Activated CD4-positive, alpha-beta T cell treated with anti-CD3 and anti-CD28 coated beads, Interleukin-2, amount 50 U/mL, for 1 hour (primary cell): ENCODE data around the gene POU3F1.

Source experiments
- DNase-seq: peaks from one replicate; pipeline ENCODE4 v3.0.0-alpha.2; 2020

Gene POU3F1

DNA sequence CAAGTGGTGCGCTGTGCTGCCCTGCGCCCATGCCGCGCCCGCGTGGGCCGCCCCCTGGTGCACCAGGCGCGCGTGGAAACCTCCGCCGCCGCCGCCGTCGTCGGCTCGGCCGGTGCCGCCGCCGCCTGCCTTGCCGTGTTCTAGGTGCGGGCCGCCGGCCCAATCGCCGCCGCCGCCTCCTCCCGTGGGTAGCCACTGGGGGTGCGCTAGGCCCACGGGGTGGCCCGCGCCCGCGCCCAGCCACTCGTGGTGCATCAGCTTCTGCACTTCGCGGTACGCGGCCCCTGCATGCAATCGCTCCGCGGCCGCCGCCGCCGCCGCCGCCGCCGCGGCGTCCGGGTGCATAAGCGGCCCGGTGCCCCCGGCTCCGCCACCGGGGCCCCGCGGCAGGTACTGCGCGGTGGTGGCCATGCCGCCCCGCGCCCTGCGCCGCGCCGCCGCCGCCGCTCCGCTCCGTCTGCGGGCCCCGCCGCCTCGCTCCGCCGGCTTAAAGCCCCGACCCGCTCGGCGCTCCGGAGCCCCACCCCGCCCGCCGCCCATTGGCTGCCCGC lies at the start of gene POU3F1:
Gene POU3F1, minus strand, starts transcription at position 461 of the 551 bp plus-strand sequence. Its CDS starts 50 bp downstream, at position 411.
- no peak for DNase-seq

DNA sequence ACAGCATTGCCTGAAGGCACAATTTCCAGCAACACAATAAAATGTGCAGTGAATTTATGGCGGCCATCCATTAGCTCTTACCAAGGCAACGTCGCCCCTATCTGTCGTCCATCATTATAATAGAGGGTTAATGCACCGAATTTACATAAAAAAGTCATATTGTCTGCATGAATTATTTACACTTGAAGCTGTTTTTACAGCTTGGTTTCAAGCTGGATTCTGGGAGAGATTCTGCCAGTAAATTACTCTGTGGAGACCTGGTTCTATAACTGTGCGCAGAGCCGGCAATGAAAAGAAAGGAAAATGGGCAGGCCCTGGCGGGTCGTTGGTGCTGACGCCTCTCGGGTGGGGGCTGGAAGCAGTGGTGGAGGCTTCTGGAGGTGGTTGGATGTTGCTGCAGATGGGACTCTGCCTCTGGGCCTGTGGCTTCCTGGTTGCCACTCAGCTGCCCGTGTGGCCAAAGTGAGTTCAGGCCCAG lies 48.9 kb upstream of the POU3F1 start:
- no peak for DNase-seq

DNA sequence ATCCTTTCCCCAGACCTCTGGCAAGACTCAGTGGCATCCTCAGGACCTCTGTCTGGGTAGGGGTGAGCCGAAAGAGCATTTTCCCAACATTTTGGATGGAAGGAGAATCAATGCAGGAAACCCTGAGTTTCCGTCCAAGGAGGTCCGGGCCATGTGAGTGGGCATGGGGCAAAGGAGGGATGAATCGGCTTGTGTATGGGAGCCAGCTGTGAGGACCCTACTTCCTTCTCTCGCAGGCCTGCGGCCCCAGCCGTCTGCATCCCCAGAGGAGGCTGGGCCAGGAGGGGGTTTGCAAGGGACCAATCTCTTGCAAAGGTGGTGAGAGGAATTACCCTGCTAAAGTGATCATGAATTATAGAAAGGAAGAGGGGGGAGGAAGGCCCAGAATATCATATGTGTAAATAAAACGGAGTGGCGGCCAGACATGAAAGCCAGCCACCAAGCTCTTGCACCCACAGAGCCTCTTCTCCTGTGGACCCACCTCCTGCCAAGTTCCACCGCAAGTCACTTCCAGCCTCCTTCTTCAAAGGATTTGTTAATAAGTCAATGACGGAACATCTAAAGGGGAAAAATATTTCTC lies 48.2 kb upstream of the POU3F1 start:
- DNase-seq: no peak

GRCh38 chr1:38093569-38094520 lies 47.3 kb upstream of the POU3F1 start:
- DNase-seq: no peak

GRCh38 chr1:38092256-38092655 lies 45.7 kb upstream of the POU3F1 start:
- DNase-seq: no peak

DNA sequence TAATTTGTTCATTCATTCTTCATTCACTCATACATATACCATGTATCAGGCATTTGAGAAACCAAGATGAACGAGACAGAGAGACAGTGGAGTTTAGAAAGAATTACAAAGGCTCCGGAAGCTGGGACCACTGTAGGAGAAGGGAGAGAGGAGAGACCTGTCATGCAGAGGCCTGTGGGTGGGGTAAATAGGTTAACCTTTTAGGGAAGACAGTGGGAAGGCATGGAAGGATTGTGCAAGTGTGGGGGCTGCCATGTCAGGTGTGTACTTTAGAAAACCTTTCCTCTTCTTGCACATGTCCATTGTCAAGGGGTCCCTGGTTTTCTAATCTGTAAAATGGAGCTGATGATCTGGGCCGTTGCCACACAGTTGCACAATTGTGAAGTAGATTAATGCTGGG lies 44.2 kb upstream of the POU3F1 start:
- no peak for DNase-seq

DNA sequence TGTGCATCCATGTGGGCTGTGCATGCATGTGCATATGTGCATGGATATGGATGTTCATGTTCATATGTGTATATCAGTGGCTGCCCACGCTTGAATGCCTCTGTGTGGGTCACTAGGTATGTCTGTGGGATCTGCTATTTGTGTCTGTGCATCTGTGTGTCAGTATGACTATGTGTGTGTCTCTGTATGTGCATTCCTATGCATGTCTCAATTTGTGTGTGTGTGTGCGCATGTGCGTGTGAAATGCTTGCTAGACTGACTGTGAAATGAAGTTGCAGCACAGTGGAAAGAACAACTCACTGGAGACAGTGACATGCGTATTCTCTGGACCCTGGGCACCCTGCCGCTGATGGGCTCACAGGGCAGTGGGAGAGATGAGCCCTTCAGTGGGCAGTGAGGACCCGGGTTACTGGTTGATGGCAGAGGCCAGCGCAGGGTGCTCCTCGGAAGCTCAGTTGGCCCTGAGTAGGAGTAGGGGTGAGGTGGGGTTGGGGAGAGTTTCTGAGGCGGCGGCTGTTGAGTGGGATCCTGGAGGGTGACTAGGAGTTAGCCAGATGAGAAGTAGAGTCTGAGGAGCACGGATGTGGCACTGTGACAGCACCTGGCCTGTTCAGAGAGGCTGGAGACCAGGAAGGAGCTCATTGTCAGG lies 43.2 kb upstream of the POU3F1 start:
- no peak for DNase-seq

GRCh38 chr1:38088791-38089190 lies 42.2 kb upstream of the POU3F1 start:
- no peak for DNase-seq

- DNase-seq: no peak
These were observed 41.8 kb upstream of the POU3F1 start for GRCh38 chr1:38088366-38088765.

DNA sequence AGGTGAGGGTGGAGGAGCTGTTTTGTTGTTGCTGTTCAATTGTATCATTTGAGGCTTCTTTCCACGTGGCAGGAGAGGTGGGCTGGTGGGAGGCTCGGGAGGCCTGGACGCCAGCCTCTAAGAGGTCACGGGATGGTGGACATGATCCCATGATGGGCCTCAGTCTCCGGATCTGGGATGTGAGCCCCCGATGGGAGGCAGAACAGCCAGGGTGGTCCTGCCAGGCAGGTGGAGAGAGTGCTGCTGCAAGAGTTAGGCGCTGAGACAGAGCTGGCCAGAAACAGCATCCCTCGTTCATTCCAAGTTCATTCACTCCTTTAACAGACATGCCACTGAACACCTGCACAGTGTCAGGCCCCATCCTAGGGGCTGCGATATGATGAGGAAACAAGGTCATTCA lies 41.1 kb upstream of the POU3F1 start:
- no peak for DNase-seq

DNA sequence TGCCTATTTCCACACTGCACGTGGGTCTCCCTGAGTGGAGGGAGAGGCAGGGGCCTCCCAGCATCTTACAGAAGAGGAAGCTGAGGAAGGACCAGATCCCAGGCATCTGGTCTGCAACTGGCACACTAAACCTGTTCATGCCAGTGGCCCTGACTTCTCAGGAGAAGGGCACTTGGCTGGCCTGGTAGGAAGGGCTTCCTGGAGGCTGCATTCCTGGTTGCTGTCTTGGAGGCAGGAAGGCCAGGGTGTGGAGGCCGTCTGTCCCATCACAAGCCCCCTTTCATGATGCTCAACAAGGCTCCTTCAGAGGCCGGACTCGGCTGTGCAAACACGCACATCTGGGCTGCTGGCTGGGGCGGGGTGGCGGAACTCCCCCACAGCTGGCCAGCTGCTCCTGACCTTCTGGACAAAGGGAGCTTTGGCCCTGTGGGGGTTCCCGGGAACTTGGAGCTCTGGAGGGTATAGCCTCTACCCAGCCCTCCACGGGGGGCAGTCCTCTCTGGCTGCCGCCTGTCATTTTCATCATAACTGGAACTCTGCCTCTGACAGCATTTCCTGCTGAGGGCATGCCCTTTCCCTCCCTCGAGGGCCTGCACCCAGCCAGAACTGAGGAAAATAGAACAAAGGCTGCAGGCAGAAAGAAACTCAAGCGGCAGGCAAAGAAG lies 39.2 kb upstream of the POU3F1 start:
- DNase-seq: no peak

DNA sequence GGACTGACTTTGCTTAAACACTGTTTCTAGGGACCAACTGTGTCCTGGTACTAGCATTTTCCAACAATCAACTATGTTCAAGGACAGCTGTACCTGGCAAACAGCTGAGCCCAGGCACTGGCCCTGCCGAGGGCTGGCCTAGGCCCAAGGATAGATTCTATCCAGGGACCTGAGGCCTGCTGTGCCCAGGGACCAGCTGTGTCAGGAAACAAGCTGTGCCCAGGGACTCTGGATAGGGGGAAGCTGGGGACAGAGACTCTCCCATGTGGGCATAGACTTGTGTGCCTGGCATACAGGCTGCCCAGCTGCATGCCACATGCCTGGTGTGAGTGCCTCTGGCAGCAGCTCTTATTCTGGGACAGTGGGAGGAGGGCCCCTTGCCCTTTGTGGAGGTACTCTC lies 38.1 kb upstream of the POU3F1 start:
- DNase-seq: no peak

GRCh38 chr1:38084113-38084512 lies 37.5 kb upstream of the POU3F1 start:
- DNase-seq: no peak

DNA sequence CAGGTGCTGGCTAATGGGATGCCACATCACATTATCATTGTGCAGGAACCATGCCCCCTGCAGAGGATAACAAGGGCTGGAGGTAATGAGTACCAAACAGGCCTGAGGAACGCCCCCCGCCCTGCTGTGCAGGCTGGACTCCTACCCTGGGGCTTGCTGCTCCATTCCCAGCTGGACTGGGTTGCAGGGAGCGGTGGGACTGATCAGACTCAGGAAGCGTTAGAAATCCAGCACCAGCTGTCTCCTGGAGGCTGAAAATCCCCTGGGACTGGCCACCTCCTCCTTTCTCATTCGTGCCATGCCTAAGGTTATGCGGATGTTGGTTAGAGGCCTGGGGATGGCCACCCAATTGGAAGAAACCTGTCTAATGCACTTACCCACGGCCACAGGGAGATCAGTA lies 36.9 kb upstream of the POU3F1 start:
- no peak for DNase-seq

GRCh38 chr1:38082769-38083263 lies 36.2 kb upstream of the POU3F1 start:
- no peak for DNase-seq

GRCh38 chr1:38079019-38079418 lies 32.4 kb upstream of the POU3F1 start:
- DNase-seq: no peak

DNA sequence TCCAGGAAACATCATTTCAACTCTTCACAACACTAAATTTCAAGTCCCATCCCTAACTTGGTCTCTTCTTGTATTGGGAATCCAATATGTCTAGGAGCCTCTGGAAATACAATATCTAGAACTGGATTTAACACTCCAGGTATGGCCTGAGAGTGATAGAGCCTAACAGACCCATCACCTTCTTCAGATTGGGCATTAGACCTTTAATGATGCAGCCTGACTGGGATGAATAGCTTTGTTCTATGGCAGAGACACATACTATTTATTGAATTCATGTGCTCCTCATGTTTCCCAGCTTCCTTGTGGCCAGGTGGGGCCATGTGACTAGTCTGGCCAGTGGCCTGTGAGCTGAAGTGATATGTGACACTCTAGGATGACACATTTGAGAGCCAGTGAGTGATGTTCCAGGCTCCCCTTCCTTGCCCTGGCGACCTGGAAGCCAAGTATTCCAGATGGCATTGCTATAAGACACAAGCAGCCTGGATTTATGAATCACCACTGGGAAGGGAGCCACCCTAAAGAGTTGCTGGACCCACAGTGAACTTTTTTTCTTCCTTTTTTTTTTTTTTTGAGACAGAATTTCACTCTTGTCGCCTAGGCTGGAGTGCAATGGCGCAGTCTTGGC lies 31.0 kb upstream of the POU3F1 start:
- no peak for DNase-seq

DNA sequence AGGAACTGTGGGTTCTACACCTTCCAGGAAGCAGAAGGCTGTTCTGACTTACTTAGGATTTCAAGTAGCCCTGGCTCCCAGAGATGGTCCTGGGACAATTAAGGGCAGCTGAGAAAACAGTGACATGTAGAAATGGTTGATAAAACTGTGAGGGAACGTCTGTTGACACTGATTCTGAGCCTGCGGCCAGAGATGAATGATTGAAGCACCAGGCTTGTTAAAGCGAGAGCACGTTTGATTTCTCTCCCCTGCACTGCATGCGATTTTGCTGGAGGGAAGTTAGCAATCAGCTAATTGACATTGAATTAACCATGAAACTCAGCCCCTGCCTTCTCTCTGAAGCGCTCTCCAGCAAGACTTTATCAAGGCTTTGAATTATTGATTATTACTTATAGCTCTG lies 29.9 kb upstream of the POU3F1 start:
- DNase-seq: no peak

- no peak for DNase-seq
These were observed 29.4 kb upstream of the POU3F1 start for GRCh38 chr1:38076038-38076437.

DNA sequence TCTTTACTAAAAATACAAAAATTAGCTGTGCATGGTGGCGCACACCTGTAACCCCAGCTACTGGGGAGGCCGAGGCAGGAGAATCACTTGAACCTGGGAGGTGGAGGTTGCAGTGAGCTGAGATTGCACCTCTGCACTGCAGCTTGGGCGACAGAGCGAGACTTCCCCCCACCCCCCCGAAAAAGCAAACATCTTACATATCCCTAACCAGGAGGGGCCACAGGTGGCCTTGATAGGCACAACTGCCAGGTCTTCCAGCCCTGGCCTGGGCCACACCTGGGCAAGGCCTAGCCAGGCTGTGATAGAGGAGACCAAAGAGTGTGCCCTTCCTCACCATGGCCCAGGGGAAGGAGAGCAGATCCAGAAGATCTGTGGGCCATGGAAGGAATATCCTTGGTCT lies 28.6 kb upstream of the POU3F1 start:
- no peak for DNase-seq

- no peak for DNase-seq
These were observed 27.7 kb upstream of the POU3F1 start for GRCh38 chr1:38074302-38074677.
